ENCODE measurements around the gene CLGN. TPM values are rescaled to one million over a fixed set of nuclear protein-coding genes. Genes with fewer than 3 reads are reported as not detected.

CLGN gene
- total RNA-seq, 4 donors from 2014 or later = 0.22 TPM; not detected in 3

DNA sequence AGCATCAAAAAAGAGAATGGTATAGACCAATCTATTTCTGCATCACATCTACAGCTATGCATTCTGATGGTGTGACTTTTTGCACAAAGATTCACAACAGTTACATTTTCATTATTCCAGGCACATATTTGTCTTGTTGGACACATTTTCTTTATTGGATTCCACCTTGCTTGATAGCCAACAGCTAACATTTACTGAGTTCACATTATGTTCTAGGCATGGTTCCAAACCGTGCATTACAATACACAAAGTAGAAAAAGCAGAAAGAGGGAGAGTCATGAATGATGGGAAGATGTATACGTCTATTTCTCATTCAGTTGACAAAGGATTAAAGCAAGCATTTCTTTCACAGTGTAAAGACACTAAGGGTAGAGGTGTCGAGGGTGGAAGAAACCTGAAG is 22.9 kb upstream of the CLGN start:
- TF ChIP-seq, protein P1, sequence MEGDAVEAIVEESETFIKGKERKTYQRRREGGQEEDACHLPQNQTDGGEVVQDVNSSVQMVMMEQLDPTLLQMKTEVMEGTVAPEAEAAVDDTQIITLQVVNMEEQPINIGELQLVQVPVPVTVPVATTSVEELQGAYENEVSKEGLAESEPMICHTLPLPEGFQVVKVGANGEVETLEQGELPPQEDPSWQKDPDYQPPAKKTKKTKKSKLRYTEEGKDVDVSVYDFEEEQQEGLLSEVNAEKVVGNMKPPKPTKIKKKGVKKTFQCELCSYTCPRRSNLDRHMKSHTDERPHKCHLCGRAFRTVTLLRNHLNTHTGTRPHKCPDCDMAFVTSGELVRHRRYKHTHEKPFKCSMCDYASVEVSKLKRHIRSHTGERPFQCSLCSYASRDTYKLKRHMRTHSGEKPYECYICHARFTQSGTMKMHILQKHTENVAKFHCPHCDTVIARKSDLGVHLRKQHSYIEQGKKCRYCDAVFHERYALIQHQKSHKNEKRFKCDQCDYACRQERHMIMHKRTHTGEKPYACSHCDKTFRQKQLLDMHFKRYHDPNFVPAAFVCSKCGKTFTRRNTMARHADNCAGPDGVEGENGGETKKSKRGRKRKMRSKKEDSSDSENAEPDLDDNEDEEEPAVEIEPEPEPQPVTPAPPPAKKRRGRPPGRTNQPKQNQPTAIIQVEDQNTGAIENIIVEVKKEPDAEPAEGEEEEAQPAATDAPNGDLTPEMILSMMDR (IDR thresholded peaks at IDR 0.05; ENCODE audit: low read depth) = no peak

DNA sequence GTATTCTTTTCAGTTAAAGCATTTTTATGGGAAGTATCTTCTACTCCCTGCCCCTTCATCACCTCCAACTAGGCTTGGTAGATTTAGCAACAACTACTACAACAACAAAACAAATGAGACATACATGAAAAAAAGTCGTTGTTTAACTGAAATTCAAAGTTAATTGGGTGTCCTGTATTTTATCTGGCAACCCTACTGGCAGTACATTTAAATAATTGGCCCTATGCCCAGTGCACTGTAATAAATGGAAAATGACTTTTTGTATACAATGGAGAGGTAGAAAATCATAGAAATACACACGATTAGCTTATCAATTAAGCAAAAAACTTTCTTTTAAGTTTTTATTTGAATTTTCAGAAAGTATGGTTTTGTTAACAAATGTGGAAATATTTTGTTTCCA is 21.4 kb upstream of the CLGN start:
- TF ChIP-seq, protein P1 (IDR thresholded peaks at IDR 0.05; ENCODE audit: low read depth) = no peak

DNA sequence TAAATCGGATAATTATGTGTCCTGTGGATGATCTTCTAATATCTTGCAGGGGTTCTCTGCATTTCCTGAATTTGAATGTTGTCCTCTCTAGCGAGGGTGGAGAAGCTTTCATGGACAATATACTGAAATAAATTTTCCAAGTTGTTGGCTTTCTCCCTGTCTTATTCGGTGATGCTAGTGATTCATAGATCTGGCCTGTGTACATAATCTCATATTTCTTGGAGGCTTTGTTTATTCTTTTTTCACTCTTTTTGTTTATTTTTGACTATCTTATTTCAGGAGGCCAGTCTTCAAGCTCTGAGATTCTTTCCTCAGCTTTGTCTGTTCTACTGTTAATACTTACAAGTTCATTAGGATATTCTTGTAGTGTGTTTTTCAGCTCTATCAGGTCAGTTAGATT is 20.7 kb upstream of the CLGN start:
- TF ChIP-seq, protein P1 (IDR thresholded peaks at IDR 0.05; ENCODE audit: low read depth) = no peak

DNA sequence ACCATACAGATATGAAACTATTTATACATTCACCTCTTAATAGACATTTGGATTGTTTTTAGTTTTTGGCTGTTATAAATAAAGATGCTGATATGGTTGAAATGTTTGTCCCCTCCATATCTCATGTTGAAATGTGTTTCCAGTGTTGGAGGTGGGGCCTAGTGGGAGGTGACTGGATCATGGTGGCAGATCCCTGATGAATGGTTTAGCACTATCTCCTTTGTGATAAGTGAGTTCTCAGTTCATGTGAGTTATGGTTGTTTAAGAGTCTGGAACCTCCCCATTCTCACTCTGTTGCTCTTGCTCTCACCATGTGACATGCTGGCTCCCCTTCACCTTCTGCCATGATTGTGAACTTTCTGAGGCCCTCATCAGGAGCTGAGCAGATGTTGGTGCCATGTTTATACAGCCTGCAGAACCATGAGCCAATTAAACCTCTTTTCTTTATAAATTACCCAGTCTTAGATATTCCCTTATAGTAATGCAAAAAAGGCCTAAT is 12.2 kb upstream of the CLGN start:
- TF ChIP-seq, protein P1 (IDR thresholded peaks at IDR 0.05; ENCODE audit: low read depth) = no peak

DNA sequence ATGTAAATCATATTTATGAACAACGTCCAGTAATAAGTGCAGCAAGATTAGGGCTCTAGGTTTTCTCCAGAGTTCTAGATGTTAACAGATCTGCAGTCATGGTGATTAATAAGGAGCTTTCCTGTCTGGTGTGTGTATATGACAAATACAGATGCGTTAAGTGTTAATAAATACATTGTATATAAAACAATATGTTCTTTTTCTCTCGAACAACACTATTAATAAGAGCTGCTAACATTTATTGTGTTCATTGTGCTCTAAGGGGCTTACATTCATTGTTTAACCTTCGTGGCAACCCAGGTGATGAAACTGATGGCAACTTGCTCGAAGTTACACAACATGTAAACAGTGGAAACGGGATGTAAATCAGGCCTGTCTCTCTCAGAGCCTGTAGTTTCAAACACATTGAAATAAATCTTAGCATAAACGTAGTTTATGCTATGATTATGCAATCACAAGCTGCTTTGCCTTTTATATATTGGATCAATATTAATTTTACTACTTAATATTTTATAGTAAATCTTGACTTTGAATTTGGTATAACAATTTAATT is 547 bp upstream of the CLGN start:
- TF ChIP-seq, protein P1 (IDR thresholded peaks at IDR 0.05; ENCODE audit: low read depth) = no peak

DNA sequence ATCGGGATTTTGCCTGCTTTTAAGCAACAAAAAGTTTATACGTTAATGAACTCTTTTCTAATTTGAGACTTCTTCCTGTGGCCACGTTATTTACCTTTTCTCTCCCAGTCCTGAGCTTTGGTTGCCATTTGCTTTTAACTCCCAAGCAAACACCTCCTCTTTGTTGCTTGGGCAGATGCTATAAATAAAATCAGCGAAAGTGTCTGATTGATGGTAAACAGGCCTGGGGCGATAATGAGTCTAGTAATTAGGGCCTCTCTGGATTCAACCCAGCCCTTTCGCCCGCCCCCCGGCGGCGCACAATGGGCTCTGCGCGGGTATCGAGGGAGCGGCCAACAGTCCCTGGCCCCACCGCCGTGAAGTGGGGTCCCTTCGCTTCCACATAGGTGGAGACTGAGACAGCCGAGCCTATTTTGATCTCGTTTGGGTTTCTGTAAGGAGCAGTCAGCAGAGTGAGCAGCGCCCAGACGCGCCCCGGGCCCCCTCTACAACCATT is 790 bp downstream of the CLGN start:
- TF ChIP-seq, protein P1 (IDR thresholded peaks at IDR 0.05; ENCODE audit: low read depth) = no peak

DNA sequence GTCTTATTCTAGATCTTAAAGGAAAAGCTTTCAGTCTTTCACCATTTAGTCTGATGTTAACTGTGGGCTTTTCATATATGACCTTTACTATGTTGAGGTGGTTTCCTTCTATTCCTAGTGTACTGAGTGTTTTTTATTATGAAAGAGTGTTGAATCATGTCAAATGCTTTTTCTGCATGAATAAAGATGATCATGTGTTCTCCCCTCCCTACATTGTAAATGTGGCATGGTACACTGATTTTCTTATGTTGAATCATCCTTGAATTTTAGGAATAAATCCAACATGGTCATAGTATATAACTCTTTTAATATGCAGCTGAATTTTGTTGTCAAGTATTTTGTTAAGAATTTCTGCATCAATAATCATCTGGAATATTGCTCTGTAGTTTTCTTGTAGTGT is 4.3 kb downstream of the CLGN start:
- TF ChIP-seq, protein P1 (IDR thresholded peaks at IDR 0.05; ENCODE audit: low read depth) = no peak

Data from subcutaneous adipose tissue (tissue), 4 donors.